WTC11 (cell line): Measurements from ENCODE around the gene VSIG2. TPM values are rescaled to one million over a fixed set of nuclear protein-coding genes. Genes with fewer than 3 reads are reported as not detected.

Source experiments
- ATAC-seq: fragments of 200-7000 bp; cut with Tn5 transposase; 2 replicates; pipeline ENCODE4 v1.10.0; 2021; ENCODE audit warnings: mild to moderate bottlenecking, moderate library complexity
- CTCF ChIA-PET: fragments of 300-600 bp; sonication (Branson Sonifier 250); formaldehyde crosslinking; loops from one replicate; lab custom pipeline; 2021; ENCODE audit warnings: antibody characterized with exemption; lab: Charles Lee
- POLR2A ChIA-PET: fragments of 350-600 bp; sonication (Branson Sonifier 250); formaldehyde crosslinking; loops from one replicate; lab custom pipeline; 2021; ENCODE audit warnings: antibody characterized with exemption; lab: Charles Lee
- DNase-seq: peaks from one replicate; pipeline ENCODE4 v3.0.0; 2021; ENCODE audit warnings: low spot score
- H3K27ac Mint-ChIP-seq: 2 replicates; pipeline ENCODE4 v1.8.0; 2021; ENCODE audit warnings: mixed read lengths
- H3K27me3 Mint-ChIP-seq: 2 replicates; pipeline ENCODE4 v1.8.0; 2021; ENCODE audit warnings: low read depth, mild to moderate bottlenecking, moderate library complexity, mixed read lengths
- H3K36me3 Mint-ChIP-seq: 2 replicates; pipeline ENCODE4 v1.8.0; 2021; ENCODE audit warnings: mixed read lengths
- H3K4me1 Mint-ChIP-seq: 2 replicates; pipeline ENCODE4 v1.8.0; 2022; ENCODE audit warnings: mixed read lengths
- H3K4me3 Mint-ChIP-seq: 2 replicates; pipeline ENCODE4 v1.8.0; 2021; ENCODE audit warnings: mild to moderate bottlenecking, moderate library complexity, mixed read lengths
- H3K9me3 Mint-ChIP-seq: 2 replicates; pipeline ENCODE4 v1.8.0; 2021; ENCODE audit warnings: mixed read lengths
- ETV6 ChIP-seq: sonication (generic); formaldehyde crosslinking; IDR thresholded peaks from 2 replicates; pipeline ENCODE4 v1.8.1; 2022; ENCODE audit warnings: mild to moderate bottlenecking, missing genetic modification reagents
- FOXK1 ChIP-seq: sonication (generic); formaldehyde crosslinking; IDR thresholded peaks from 2 replicates; pipeline ENCODE4 v1.8.0; 2022; ENCODE audit warnings: mild to moderate bottlenecking, moderate library complexity, missing genetic modification reagents
- GABPB1 ChIP-seq: sonication (generic); formaldehyde crosslinking; IDR thresholded peaks from 2 replicates; pipeline ENCODE4 v1.8.1; 2023; ENCODE audit warnings: mild to moderate bottlenecking, missing genetic modification reagents
- IRF1 ChIP-seq: sonication (generic); formaldehyde crosslinking; IDR thresholded peaks from 2 replicates; pipeline ENCODE4 v1.8.0; 2023; ENCODE audit warnings: missing genetic modification reagents
- MYBL2 ChIP-seq: sonication (generic); formaldehyde crosslinking; IDR thresholded peaks from 2 replicates; pipeline ENCODE4 v1.8.1; 2023; ENCODE audit warnings: mild to moderate bottlenecking, moderate library complexity, missing genetic modification reagents
- NR2C2 ChIP-seq: sonication (generic); formaldehyde crosslinking; IDR thresholded peaks from 2 replicates; pipeline ENCODE4 v1.8.0; 2022; ENCODE audit warnings: mild to moderate bottlenecking, missing genetic modification reagents
- PRDM15 ChIP-seq: sonication (generic); formaldehyde crosslinking; IDR thresholded peaks from 2 replicates; pipeline ENCODE4 v1.8.0; 2022; ENCODE audit warnings: missing genetic modification reagents
- USF1 ChIP-seq: sonication (generic); formaldehyde crosslinking; IDR thresholded peaks from 2 replicates; pipeline ENCODE4 v1.8.0; 2022; ENCODE audit warnings: mild to moderate bottlenecking, missing genetic modification reagents
- ZNF232 ChIP-seq: sonication (generic); formaldehyde crosslinking; IDR thresholded peaks from 2 replicates; pipeline ENCODE4 v1.8.0; 2022; ENCODE audit warnings: mild to moderate bottlenecking, missing genetic modification reagents
- total RNA-seq: library from RNA; stranded (reverse); gene quantifications from 3 replicates; pipeline ENCODE4 v1.2.3, GENCODE V29; 2021

The VSIG2 gene
- total RNA-seq, 1 experiment from 2014 or later: 0.79 TPM

- TF ChIP-seq FOXK1 (CRISPR knock-in tag): no peak
Measured at GRCh38 chr11:124745835-124746620, 6.0 kb downstream of the VSIG2 start (continued).

GRCh38 chr11:124745270-124745834, 6.7 kb downstream of the VSIG2 start:
- H3K27me3 Mint-ChIP-seq: peaks cover 100% of the 10 kb centered on the region
- H3K9me3 Mint-ChIP-seq: no peaks in the 10 kb centered on the region
- H3K4me3 Mint-ChIP-seq: peak overlapping the region; percentile 89
- H3K36me3 Mint-ChIP-seq: no peaks in the 10 kb centered on the region
- peaks cover 40% of the 10 kb centered on the region for H3K4me1 Mint-ChIP-seq
- no peak overlapping the region for H3K27ac Mint-ChIP-seq
- CTCF ChIA-PET: interaction anchor here (0.8 to 4.7 kb wide), 20 partner anchors 11 to 208 kb away, joined by 3 to 70 read pairs (median 10); partner anchors contain the start of genes CCDC15, ESAM, MSANTD2 and SIAE
- no peak for TF ChIP-seq NR2C2 (CRISPR knock-in tag)
- no peak for TF ChIP-seq ZNF232
- TF ChIP-seq IRF1 (CRISPR knock-in tag): no peak
- TF ChIP-seq USF1 (CRISPR knock-in tag): no peak
- no peak for TF ChIP-seq ETV6
- TF ChIP-seq MYBL2 (CRISPR knock-in tag): 0 out of 2 replicates have a peak, but pooled peaks have one; percentile 22
- TF ChIP-seq PRDM15 (CRISPR knock-in tag): peak; percentile 18; the same call in 1 of the 2 replicates
- no peak for TF ChIP-seq GABPB1 (CRISPR knock-in tag)
- TF ChIP-seq, all 79 proteins: peak for 2
- POLR2A ChIA-PET: interaction anchor here (1.0 kb wide), 1 partner anchor 71 kb away, joined by 3 read pairs; the partner anchor contains the start of genes SIAE and SPA17
- DNase-seq: no peak
- no peak for ATAC-seq

- H3K27ac Mint-ChIP-seq: no peak overlapping the region
- no peaks in the 10 kb centered on the region for H3K36me3 Mint-ChIP-seq
- H3K4me3 Mint-ChIP-seq: no peak overlapping the region
- ChIA-PET CTCF (interaction anchor here (0.6 to 1.1 kb wide), 5 partner anchors 11 to 95 kb away, joined by 3 to 4 read pairs (median 3); partner anchors contain the start of gene ESAM), POLR2A (no interaction called here)
- TF ChIP-seq PRDM15 (CRISPR knock-in tag) (peak; percentile 44; the same call in 1 of the 2 replicates), GABPB1 (CRISPR knock-in tag) (no peak)
- no peaks in the 10 kb centered on the region for H3K9me3 Mint-ChIP-seq
- peaks cover 99% of the 10 kb centered on the region for H3K27me3 Mint-ChIP-seq
- DNase-seq: no peak
- peaks cover 44% of the 10 kb centered on the region for H3K4me1 Mint-ChIP-seq
- ATAC-seq: no peak
Measured at GRCh38 chr11:124743050-124743449, 9.0 kb downstream of the VSIG2 start.
